ENCODE results near the gene XXYLT1.

XXYLT1 gene

GRCh38 chr3:195126056-195126605 is 144.8 kb downstream of the XXYLT1 start:
- no peak for DNase-seq

GRCh38 chr3:195125646-195126045 is 145.3 kb downstream of the XXYLT1 start:
- DNase-seq: no peak

GRCh38 chr3:195124378-195124992 is 146.5 kb downstream of the XXYLT1 start:
- no peak for DNase-seq

GRCh38 chr3:195123281-195123691 is 147.7 kb downstream of the XXYLT1 start:
- DNase-seq: no peak

GRCh38 chr3:195122261-195122660 is 148.7 kb downstream of the XXYLT1 start:
- no peak for DNase-seq

- DNase-seq: no peak
Measured at GRCh38 chr3:195120267-195120601, 150.7 kb downstream of the XXYLT1 start.

- no peak for DNase-seq
Measured at GRCh38 chr3:195119461-195120266, 151.3 kb downstream of the XXYLT1 start.

- DNase-seq: no peak
Measured at GRCh38 chr3:195118671-195119070, 152.3 kb downstream of the XXYLT1 start.

- DNase-seq: no peak
Measured at GRCh38 chr3:195117978-195118581, 152.9 kb downstream of the XXYLT1 start.

- no peak for DNase-seq
Measured at GRCh38 chr3:195116407-195117185, 154.4 kb downstream of the XXYLT1 start.

GRCh38 chr3:195115600-195116406 is 155.2 kb downstream of the XXYLT1 start:
- no peak for DNase-seq

- DNase-seq: no peak
Measured at GRCh38 chr3:195114786-195115599, 156.0 kb downstream of the XXYLT1 start.

- no peak for DNase-seq
Measured at GRCh38 chr3:195113536-195114425, 157.2 kb downstream of the XXYLT1 start.

GRCh38 chr3:195113048-195113447 is 157.9 kb downstream of the XXYLT1 start:
- no peak for DNase-seq

GRCh38 chr3:195112361-195112791 is 158.6 kb downstream of the XXYLT1 start:
- DNase-seq: no peak

- no peak for DNase-seq
Measured at GRCh38 chr3:195111766-195112165, 159.2 kb downstream of the XXYLT1 start.

GRCh38 chr3:195111319-195111705 is 159.6 kb downstream of the XXYLT1 start:
- DNase-seq: no peak

- no peak for DNase-seq
Measured at GRCh38 chr3:195110647-195111318, 160.2 kb downstream of the XXYLT1 start.

GRCh38 chr3:195109098-195109657 is 161.8 kb downstream of the XXYLT1 start:
- DNase-seq: no peak

Measured in activated naive CD4-positive, alpha-beta T cell treated with anti-CD3 and anti-CD28 coated beads, Interleukin-2, amount 50 U/mL, for 16 hours (primary cell).